SHP77 (cell line): ENCODE measurements around the gene TRAPPC2B.

Source experiments
- DNase-seq, 2 experiments: peaks; one replicate each; lab custom pipeline; 2025; lab: John Stamatoyannopoulos, UW

Gene TRAPPC2B

DNA sequence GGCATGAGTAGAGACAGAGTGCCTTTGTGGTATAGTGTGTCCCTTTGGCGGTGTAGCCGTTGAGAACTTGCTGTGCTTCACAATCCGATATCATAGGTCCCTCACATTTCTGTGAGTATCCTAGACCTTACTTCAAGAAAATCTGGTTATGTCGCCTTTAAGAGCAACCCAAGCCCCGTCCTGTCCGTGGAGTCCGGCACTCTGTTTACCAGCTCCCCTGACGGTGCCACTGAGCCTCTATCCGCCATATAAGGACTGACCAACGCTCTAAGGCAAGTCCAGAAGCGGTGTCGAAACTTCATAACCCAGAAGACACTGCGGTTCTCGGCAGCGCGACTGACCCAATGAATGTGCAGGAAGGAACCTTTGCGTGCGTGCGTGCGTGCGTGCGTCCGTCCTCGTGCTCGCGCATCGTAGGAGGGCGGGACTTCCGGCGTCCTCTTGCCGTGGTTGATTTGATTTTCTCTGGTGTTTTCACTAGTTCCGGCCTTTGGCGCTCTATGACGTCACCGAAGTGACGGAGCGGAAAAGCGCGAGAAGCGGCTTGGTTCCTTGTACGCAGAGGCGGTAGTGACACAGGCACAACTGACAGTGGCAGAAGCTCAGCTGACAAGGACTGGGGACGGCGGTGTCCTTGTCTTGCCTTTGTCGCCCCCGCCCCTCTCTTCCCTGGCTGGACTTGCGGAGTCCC lies at the start of gene TRAPPC2B, which contains the start of gene ZNF547:
Gene TRAPPC2B (plus strand): TSS at position 555 of the 691 bp plus-strand sequence. CDS start 1,283 bp downstream, outside the sequence.
Gene ZNF547 (plus strand): TSS at position 555 of the 691 bp plus-strand sequence. CDS start 5,005 bp downstream, outside the sequence.
- peak; percentile 97 to 99 for DNase-seq

DNA sequence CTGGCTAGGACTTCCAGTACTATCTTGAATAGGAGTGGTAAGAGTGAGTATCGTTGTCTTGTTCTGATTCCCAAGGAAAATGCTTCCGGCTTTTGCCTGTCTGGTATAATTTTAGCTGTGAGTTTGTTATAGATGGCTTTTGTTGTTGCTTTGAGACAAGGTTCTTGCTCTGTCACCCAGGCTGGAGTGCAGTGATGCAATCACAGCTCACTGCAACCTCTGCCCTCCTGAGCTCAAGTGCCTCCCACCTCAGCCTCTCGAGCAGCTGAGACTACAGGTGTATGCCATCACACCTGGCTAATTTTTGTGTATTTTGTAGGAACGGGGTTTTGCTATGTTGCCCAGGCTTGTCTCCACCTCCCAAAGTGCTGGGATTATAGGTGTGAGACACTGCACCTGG lies 49.2 kb upstream of the TRAPPC2B start:
- DNase-seq, result no peak

DNA sequence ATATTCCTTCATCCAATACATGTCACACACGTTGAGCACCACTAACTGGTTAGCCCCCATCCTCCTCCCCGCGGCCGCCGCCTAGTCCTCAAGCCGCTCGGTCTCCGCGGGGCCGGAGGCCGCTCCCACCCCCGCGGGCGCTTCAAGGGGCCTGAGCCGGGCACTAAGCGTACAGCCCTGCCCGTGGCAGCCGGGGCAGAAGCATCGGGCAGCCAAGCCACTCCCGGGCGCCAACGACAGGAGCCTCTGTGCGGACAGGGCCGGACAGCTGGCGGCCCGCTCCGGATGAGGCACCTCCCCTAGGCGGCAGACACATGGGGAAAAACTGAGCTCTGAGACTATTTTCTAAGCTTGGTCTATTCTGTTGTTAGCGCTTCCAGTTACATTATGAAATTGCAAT lies 45.8 kb upstream of the TRAPPC2B start:
- no peak for DNase-seq

DNA sequence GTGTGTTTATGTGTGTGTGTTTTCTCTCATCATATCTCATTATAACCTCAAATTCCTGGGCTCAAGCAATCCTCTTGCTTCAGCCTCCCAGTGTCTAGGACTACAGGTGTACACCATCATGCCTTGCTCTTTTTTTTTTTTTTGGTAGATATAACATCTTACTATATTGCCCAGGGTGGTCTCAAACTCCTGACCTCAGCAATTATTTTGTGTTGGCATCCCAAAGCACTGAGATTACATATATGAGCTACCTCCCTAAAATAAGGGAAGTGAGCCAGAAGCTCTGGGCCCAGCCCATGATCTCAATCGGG lies 43.5 kb upstream of the TRAPPC2B start:
- no peak for DNase-seq

DNA sequence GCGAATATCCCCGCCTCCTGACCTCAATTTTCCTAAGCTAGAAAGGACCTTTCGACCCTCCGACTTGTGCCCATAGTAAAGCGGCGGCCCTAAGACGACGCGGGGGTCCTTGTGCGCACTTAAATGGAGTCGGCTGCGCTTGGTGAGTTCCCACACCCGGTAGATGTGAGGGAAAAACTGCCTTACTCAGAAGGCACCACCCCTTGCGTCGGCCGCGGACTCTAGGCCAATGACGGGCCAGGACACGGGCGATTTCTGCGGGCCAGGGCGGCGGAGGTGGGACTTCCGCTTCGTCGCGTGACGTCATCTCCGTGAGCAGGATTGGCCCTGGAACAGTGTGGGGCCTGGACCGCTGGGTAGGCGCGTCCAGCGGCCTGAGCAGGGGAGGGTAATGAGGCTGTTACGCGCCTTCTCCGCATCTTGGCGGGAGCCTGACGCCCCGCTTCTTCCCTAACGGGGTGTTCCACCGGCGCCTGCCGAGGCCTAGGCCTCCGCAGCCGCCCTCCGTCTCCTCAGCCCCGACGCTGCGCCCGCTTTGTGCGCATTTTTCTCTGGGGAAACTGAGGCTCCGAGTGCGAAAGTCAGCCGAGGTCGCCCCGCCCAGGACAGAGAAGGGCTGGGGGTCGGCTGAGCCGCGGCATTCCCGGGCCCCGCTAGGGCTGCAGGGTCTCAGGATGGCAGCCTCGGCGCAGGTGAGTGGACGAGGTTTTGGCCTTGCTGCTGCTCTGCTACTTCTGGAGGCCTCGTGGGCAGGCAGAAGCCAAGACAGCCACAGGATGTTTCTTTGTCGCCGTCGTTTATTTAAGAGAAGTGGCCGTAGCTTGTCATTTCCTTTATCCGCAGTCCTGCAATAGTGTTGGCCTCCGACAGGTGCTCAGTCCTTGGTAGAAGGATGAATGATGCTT lies 42.9 kb upstream of the TRAPPC2B start, which contains the start of gene ZNF543:
Gene ZNF543 (plus strand): TSS at position 293 of the 905 bp plus-strand sequence. CDS start 382 bp downstream, at position 675.
- peak; percentile 94 to 95 for DNase-seq

DNA sequence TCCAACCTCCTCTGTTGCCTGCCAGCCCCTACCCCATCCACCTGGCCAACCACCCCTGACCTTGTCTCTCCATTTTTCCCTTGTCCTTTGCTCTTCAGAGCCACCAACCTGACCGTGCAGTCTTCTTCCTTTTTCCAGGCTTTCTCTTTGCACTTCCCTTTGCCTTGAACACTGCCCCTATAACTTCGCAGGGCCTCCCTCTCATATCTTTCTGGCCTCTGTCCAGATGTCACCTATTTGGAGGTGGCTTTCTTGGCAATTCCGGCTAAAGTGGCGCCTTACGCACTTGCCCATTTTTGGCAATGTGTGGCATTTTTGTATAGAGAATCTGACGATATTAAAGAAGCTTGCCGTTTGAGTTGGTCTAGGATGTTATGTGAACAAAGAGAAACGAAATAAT lies 42.2 kb upstream of the TRAPPC2B start:
- no peak for DNase-seq

DNA sequence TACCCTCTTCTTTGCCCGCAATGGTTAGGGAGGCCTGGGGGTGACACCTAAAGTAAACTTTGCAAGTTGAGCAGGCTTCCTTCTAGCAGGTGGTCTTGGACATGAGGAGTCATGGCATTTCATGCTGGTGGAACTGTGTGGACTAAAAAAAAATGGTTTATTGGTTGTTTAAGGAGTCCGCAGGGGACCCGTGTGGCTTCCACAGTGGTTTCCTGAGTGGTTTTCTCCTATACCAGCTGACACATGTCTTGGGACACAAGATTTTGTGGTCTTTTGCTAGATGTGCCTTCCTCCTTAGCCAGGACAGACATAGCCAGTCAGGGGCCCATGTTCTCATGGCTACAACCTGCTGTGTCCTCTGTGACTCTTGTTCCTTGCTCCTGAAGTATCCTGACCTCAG lies 41.6 kb upstream of the TRAPPC2B start:
- no peak for DNase-seq

DNA sequence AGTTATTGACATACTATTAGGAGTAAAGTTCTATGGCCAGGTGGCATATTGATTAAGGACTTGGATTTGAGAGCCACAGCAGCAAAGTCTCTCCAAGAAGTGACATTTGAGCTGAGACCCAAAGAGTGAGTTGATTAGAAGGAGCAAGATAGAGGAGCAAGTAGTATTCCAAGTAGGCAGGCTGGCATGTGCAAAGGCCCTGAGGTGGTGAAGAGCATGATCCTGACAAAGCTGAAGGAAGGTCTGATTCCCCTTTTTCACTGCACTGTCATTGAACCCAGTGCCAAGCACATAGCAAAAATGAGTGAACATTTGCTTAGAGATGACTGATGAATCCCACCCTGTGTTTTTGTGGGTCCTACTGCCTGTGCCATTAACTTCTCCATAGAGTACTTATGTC lies 38.4 kb upstream of the TRAPPC2B start:
- DNase-seq, result no peak

DNA sequence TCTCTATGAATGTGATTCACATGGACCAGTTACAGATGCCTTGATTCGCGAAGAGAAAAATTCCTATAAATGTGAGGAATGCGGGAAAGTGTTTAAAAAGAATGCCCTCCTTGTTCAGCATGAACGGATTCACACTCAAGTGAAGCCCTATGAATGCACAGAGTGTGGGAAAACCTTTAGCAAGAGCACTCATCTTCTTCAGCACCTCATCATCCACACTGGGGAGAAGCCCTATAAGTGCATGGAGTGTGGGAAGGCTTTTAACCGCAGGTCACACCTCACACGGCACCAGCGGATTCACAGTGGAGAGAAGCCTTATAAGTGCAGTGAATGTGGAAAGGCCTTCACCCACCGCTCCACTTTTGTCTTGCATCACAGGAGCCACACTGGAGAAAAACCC lies 35.4 kb upstream of the TRAPPC2B start:
- DNase-seq, result no peak

DNA sequence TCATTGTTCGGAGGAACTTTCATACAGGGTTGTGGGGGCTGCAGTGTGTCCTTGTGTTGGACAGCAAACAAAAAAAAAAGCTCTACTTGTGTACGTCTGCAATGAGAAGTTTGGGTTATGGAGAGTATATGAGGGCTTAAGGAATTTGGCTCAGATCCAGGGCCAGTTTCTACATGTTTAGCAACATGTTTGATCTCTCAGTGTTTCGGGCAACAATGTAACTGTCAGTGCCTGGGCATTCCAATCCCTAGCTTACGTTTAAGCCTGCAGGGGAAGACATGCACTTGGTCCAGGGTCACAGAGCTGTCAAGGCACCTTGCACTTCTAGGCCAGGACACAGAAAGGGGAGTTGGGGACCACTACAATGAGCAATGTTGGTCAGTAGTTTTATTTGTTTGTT lies 29.2 kb upstream of the TRAPPC2B start:
- DNase-seq, result no peak

DNA sequence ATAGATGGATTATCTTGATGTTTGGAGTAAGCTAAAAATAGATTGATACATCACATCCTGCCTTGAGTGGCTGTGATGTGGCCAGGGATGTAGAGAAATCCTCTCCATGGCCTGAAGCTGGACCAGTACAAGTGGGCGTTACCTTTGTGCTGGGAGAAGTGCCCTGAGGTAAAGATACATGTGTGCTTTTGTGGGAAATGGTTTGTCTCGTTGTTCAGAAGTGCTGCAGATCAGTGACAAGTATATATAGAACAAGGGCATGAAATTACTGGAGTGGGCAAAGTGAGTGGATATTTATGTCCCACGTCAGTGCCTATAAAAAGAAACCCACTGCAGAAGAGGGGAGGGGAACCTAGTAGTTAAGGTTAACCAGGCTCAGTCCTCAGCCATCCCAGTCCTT lies 24.5 kb upstream of the TRAPPC2B start:
- DNase-seq, result no peak

DNA sequence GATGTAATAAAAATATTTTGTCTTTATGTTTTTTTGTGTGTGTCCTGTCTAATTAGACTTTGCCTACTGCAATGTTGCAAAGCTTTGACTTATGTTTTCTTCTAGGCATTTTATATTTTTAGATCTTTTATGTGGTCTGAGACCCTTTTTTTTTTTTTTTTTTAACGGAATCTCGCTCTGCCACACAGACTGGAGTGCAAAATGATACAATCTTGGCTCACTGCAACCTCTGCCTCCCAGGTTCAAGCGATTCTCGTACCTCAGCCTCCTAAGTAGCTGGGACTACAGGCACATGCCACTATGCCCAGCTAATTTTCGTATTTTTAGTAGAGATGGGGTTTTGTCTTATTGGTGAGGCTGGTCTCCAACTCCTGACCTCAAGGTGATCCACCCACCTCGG lies 20.8 kb upstream of the TRAPPC2B start:
- no peak for DNase-seq

DNA sequence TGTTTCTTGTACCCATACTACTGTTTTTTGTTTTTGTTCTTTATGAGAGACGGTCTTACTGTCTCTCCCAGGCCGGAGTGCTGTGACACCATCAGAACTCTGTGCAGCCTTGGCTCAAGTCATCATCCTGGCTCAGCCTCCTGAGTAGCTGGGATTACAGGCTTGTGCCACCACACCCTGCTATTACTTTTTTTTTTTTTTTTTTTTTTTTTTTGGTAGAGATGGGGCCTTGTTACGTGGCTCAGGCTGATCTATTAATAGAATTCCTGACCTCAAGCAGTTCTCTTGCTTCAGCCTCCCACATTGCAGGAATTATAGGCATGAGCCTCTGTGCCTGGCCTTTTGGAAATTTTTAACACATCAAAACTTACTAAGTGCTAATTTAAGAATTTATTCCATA lies 15.2 kb upstream of the TRAPPC2B start:
- no peak for DNase-seq

DNA sequence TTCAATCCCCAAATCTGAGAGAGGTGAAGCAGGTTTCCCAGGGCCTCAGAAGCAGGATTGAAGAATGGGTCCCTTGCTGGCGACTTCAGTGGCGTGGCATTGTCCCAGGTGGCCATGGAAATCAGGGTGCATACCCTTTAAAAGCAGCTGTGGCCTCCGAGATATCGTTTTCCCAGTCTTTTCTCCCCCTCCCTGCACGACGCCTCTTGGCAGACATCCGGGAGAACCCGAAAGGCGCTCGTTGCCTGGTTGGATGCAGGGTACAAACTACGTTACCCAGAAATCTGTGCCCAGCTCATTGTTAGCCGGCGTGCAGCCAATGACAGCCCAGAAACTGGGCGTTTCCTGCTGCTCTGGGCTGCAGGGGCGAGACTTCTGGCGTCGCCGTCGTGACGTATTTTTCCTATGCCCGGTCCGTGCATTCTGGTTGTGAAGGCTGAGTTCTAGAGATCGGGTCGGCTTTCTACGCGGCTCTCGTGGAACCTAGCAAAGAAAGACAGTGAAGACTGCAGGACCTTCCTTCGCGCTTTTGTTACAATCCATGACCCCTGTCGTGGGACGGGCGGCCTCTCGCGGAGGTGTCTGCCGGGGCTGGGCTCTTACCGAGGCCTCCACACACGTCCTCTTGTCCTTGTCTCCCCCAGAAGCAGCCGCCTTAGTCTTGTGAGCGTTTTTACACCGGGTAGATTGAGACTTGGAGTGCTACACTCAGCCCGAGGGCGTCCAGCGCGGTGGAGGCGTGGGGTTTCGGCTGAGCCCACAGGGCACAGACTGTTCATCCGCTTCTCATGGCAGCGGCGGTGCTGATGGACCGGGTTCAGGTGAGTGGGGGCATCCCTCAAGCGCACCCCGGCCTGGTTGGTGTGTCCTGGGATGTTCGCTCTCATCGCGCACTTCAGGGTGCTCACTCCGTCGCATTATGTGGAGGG lies 12.2 kb upstream of the TRAPPC2B start, which contains the start of gene ZNF304:
Gene ZNF304 (plus strand): TSS at position 395 of the 929 bp plus-strand sequence. CDS start 394 bp downstream, at position 789.
- peak; percentile 91 to 93 for DNase-seq

DNA sequence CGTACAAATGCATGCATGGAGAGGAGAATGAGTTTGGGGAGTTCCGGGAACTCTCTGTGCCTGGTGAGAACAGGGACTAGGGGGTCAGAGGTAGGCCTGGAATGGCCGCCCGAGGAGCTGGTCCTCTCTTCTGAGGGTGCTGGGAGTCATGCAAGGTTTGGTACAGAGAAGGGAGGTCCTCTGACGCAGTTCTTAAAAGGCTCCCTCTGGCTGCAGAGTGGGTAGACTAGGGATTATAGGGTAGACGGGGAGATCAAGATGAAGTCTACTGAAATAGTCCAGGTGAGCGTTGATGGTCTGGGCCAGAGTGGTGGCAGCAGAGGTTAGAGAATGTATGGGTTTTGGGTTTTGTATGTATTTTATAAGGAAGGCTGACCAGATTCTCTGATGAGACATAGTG lies 11.5 kb upstream of the TRAPPC2B start:
- no peak for DNase-seq

DNA sequence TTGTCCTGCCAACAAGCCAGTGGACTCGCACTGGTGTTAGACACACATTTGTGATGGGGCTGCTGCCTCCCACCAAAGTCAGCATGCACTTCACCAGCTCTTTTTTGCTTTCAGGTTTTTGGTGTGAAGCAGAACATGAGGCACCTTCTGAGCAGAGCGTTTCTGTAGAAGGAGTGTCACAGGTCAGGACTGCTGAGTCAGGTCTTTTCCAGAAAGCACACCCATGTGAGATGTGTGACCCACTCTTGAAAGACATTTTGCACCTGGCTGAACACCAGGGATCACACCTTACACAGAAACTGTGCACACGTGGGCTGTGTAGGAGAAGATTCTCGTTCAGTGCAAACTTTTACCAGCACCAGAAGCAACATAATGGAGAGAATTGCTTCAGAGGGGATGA lies 7.4 kb upstream of the TRAPPC2B start:
- DNase-seq, result no peak

DNA sequence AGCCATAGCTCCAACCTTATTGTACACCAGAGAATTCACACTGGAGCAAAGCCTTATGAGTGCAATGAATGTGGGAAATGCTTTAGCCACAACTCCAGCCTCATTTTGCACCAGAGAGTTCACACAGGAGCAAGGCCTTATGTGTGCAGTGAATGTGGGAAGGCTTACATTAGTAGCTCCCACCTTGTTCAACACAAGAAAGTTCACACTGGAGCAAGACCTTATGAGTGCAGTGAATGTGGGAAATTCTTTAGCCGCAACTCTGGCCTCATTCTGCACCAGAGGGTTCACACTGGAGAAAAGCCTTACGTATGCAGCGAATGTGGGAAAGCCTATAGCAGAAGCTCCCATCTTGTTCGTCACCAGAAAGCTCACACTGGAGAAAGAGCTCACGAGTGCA lies 5.9 kb upstream of the TRAPPC2B start:
- DNase-seq, result no peak

DNA sequence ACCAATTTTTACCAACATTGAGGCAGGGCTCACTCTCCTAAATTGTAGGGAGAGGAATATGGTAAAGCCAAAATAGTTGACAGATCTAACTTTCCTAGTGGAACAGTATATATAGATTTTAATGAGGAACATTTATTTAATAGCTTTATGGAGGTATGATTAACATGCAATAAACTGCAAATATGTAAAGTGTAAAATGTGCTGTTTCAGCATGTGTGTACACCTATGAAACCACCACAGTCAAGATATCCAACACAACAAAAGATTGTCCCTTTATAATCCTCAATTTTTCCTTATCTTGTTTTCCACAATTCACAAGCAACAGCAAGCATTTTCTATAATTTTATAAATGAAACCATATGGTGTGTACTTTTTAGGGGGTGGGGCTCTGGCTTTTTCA lies 4.1 kb upstream of the TRAPPC2B start:
- no peak for DNase-seq

DNA sequence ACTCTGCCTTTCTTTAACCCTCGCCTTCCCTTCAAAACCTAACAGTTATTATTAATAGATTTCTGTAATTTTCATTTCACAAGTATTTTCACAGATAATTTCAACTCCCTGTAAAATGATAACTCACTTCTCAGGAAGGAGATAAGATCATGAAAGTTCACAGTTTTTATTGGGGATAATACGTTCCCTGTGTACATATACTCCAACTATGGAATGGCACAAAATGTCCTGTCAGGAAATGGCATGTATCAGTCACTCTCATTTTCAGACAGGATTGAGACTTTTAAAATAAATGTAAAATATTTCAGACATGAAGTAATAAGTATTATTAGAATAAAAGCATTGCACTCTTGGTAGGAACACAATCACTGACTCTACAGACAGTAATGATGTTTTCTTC lies 932 bp upstream of the TRAPPC2B start:
- no peak for DNase-seq

DNA sequence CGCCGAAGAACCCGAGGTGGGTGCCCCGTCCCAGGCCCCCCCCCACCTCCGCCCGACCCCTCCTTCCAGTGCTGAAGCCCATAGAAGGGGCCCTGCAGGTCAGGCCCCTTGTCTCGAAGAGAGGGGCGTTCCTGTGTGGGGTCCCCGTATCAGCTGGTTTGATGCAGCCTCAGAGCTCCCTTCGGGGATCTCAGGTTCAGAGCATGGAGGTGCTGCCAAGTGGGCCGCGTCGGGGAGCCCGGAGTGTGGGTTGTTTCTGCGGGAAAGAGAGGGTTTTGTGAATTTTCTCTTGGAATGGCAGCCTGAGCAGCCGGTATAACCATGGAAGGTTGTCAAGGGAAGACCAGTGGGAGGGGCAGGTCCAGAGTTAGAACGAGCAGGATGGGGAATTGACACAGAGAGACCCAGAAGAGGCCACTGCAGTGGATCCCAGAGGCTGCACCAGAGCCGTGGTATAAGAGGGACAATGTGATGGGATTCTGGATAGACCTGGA lies 384 bp downstream of the TRAPPC2B start:
- peak in 1 of 2 experiments; percentile 0 for DNase-seq

DNA sequence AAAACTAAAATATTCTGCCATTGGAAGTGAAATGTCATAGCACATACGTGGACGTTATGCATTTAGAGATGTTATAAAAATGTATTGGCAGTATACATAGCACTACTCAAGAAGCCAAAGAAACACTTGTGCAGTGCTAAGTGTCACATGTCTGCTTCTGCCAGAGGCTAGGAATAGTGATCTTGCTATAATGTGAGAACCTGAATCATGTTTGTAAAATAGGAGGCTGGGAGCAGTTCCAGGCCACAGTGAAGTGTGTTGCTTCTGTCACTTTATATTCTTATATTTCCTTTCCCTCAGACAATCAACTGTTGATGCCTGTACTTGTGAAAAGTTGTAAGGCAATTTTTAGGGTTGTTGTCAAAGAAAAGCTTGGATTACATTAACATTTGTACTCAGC lies 3.4 kb downstream of the TRAPPC2B start:
- no peak for DNase-seq

DNA sequence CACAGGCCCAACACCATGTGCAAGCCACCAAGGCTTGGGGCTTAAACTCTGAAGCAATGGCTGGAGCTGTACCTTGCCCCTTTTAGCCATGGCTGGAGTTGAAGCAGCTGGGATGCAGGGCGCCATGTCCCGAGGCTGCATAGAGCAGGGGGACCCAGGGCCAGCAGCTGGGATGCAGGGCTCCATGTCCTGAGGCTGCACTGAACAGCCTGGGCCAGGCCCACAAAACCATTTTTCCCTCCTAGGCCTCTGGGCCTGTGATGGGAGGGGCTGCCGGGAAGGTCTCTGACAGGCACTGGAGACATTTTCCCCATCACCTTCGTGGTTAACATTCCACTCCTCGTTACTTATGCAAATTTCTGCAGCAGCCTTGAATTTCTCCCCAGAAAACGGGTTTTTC lies 10.8 kb downstream of the TRAPPC2B start:
- no peak for DNase-seq
